Measurements from ENCODE around the gene WASHC3.

WASHC3 gene

DNA sequence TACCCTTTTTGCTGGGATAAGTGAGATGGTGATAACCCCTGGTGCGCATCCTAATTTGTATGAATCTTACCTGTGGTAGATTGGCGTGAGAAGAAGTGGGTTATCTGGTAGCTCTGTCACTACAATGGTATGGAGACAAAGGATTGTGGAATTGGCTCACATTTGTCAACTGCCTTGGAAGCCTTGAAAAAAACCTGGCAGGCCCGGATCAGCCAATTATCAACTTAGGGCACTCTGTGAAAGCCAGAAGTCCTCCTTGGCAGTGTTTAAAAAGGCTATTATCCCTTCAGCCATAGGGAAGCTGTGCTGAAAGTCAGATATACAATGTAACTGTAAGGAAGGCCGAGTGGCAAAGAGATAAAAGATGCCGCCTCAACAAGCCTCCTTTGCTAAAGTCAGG, 56.5 kb downstream of the WASHC3 start:
- no peak for DNase-seq (ENCODE audit: low read depth, low spot score)
- Histone ChIP-seq H3K27me3 (ENCODE audit: insufficient read depth, insufficient read length) (no peaks in the 10 kb centered on the region), H3K36me3 (ENCODE audit: insufficient read depth, insufficient read length, low read length) (no peaks in the 10 kb centered on the region), H3K4me1 (ENCODE audit: insufficient read depth, insufficient read length) (no peaks in the 10 kb centered on the region), H3K9ac (ENCODE audit: insufficient read length, low read depth) (no peak overlapping the region), H3K4me3 (ENCODE audit: insufficient read length, low read depth) (no peak overlapping the region), H3K9me3 (ENCODE audit: insufficient read depth, low read length) (no peaks in the 10 kb centered on the region)
- TF ChIP-seq ZNF274 (IDR thresholded peaks at IDR 0.05; ENCODE audit: low read depth, low read length) (no peak), SUZ12 (IDR thresholded peaks at IDR 0.05; ENCODE audit: extremely low read depth, insufficient read depth, insufficient read length) (no peak), YY1 (IDR thresholded peaks at IDR 0.05; ENCODE audit: insufficient read depth, insufficient read length) (no peak)

DNA sequence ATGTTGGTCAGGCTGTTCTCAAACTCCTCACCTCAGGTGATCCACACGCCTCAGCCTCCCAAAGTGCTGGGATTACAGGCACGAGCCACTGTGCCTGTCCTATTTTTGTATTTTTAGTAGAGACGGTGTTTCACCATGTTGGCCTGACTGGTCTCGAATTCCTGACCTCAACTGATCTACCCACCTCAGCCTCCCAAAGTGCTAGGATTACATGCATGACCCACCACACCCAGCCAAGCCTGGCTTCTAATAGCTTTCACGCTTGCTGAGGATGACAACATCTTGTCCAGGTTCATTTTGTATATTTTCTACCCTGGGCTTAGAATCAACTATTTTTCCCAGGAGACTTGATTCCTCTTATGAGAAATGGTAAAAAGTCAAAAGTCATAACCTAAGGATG, 64.7 kb downstream of the WASHC3 start:
- DNase-seq (ENCODE audit: low read depth, low spot score) = no peak
- Histone ChIP-seq H3K4me1 (ENCODE audit: insufficient read depth, insufficient read length) (no peaks in the 10 kb centered on the region), H3K36me3 (ENCODE audit: insufficient read depth, insufficient read length, low read length) (no peaks in the 10 kb centered on the region), H3K4me3 (ENCODE audit: insufficient read length, low read depth) (no peak overlapping the region), H3K9me3 (ENCODE audit: insufficient read depth, low read length) (no peaks in the 10 kb centered on the region), H3K27me3 (ENCODE audit: insufficient read depth, insufficient read length) (no peaks in the 10 kb centered on the region), H3K9ac (ENCODE audit: insufficient read length, low read depth) (no peak overlapping the region)
- TF ChIP-seq YY1 (IDR thresholded peaks at IDR 0.05; ENCODE audit: insufficient read depth, insufficient read length) (no peak), SUZ12 (IDR thresholded peaks at IDR 0.05; ENCODE audit: extremely low read depth, insufficient read depth, insufficient read length) (no peak), ZNF274 (IDR thresholded peaks at IDR 0.05; ENCODE audit: low read depth, low read length) (no peak)

DNA sequence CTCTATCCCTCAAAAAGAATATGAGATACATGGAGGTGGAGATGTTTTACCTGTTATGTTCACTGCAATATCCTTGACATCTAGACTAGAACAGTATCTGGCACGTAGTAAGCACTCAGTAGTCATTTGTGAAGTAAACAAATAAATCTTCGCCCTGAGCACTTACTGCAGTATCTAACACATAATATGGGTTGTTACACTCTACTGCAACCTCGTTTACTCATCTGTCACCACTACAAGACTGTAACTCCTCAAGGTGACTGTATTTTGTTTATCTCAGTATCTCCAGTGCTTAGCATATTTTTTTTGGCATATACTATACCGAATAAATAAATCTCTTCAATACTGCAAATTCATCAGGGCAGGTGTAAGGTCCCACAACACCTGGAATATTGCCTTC, 66.1 kb downstream of the WASHC3 start:
- H3K4me3 ChIP-seq (ENCODE audit: insufficient read length, low read depth) = no peak overlapping the region
- H3K27me3 ChIP-seq (ENCODE audit: insufficient read depth, insufficient read length) = no peaks in the 10 kb centered on the region
- DNase-seq (ENCODE audit: low read depth, low spot score) = no peak
- TF ChIP-seq ZNF274 (IDR thresholded peaks at IDR 0.05; ENCODE audit: low read depth, low read length) (no peak), YY1 (IDR thresholded peaks at IDR 0.05; ENCODE audit: insufficient read depth, insufficient read length) (no peak), SUZ12 (IDR thresholded peaks at IDR 0.05; ENCODE audit: extremely low read depth, insufficient read depth, insufficient read length) (no peak)
- no peaks in the 10 kb centered on the region for H3K4me1 ChIP-seq (ENCODE audit: insufficient read depth, insufficient read length)
- no peaks in the 10 kb centered on the region for H3K36me3 ChIP-seq (ENCODE audit: insufficient read depth, insufficient read length, low read length)
- no peak overlapping the region for H3K9ac ChIP-seq (ENCODE audit: insufficient read length, low read depth)
- H3K9me3 ChIP-seq (ENCODE audit: insufficient read depth, low read length) = no peaks in the 10 kb centered on the region

DNA sequence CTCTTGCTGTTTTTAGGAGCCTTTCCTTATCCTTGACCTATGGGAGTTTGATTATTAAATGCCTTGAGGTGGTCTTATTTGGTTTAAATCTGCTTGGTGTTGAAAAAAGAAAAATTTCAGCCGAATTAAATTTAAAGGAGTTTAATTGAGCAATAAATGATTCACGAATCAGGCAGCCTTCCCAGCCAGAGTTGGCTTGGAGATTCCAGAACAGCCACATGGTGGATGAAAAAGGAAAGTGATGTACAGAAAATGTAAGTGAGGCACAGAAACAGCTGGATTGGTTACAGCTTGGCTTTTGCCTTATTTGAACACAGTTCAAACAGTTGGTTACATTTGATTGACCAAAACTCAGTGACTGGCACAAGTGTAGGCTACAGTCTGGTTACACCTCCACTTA, 69.7 kb downstream of the WASHC3 start:
- Histone ChIP-seq H3K4me1 (ENCODE audit: insufficient read depth, insufficient read length) (no peaks in the 10 kb centered on the region), H3K9me3 (ENCODE audit: insufficient read depth, low read length) (no peaks in the 10 kb centered on the region), H3K9ac (ENCODE audit: insufficient read length, low read depth) (no peak overlapping the region), H3K4me3 (ENCODE audit: insufficient read length, low read depth) (no peak overlapping the region), H3K36me3 (ENCODE audit: insufficient read depth, insufficient read length, low read length) (no peaks in the 10 kb centered on the region), H3K27me3 (ENCODE audit: insufficient read depth, insufficient read length) (no peaks in the 10 kb centered on the region)
- DNase-seq (ENCODE audit: low read depth, low spot score) = no peak
- TF ChIP-seq YY1 (IDR thresholded peaks at IDR 0.05; ENCODE audit: insufficient read depth, insufficient read length) (no peak), SUZ12 (IDR thresholded peaks at IDR 0.05; ENCODE audit: extremely low read depth, insufficient read depth, insufficient read length) (no peak), ZNF274 (IDR thresholded peaks at IDR 0.05; ENCODE audit: low read depth, low read length) (no peak)

DNA sequence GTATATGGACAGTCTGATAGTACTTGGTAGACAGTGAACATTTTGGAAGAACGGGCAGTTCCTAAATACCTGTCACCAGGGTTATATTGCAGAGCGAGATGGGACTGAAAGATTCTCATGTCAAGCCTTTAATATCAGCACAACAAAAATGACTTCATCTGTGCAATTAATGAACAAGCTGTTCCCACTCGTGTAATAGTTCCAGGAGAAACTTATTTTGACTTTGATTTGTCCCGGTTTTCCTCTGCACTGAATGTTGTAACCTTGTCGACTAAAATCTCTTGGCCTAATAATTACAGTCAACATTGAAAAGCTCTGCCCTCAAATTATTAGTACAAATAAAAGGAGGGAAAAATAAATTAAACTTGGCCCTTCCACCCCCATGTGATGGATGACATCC, 79.5 kb downstream of the WASHC3 start:
- no peaks in the 10 kb centered on the region for H3K27me3 ChIP-seq (ENCODE audit: insufficient read depth, insufficient read length)
- no peaks in the 10 kb centered on the region for H3K9me3 ChIP-seq (ENCODE audit: insufficient read depth, low read length)
- H3K4me3 ChIP-seq (ENCODE audit: insufficient read length, low read depth) = no peak overlapping the region
- TF ChIP-seq YY1 (IDR thresholded peaks at IDR 0.05; ENCODE audit: insufficient read depth, insufficient read length) (no peak), ZNF274 (IDR thresholded peaks at IDR 0.05; ENCODE audit: low read depth, low read length) (no peak), SUZ12 (IDR thresholded peaks at IDR 0.05; ENCODE audit: extremely low read depth, insufficient read depth, insufficient read length) (no peak)
- H3K36me3 ChIP-seq (ENCODE audit: insufficient read depth, insufficient read length, low read length) = no peaks in the 10 kb centered on the region
- DNase-seq (ENCODE audit: low read depth, low spot score) = no peak
- H3K9ac ChIP-seq (ENCODE audit: insufficient read length, low read depth) = no peak overlapping the region
- H3K4me1 ChIP-seq (ENCODE audit: insufficient read depth, insufficient read length) = no peaks in the 10 kb centered on the region

DNA sequence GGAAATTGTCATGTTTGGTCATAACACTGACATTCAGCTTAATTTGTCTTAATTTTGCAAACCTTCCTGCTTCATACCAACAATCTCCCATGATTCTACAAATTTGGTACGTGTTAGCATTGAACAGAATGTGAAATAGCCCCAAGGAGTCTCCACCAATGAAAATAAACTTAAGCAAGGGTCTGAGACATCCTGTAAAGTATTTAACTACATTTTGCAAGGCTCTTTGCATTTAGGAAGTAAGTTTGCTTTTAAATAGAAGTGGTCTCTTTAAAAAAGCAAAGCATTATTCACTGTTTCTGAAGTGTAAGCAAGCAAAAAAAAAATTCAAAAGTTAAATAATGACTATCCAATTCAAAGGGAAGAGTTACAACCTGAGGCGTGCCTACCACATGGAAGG, 79.9 kb downstream of the WASHC3 start:
- H3K4me1 ChIP-seq (ENCODE audit: insufficient read depth, insufficient read length) = no peaks in the 10 kb centered on the region
- H3K27me3 ChIP-seq (ENCODE audit: insufficient read depth, insufficient read length) = no peaks in the 10 kb centered on the region
- no peak for DNase-seq (ENCODE audit: low read depth, low spot score)
- no peak overlapping the region for H3K4me3 ChIP-seq (ENCODE audit: insufficient read length, low read depth)
- TF ChIP-seq SUZ12 (IDR thresholded peaks at IDR 0.05; ENCODE audit: extremely low read depth, insufficient read depth, insufficient read length) (no peak), ZNF274 (IDR thresholded peaks at IDR 0.05; ENCODE audit: low read depth, low read length) (no peak), YY1 (IDR thresholded peaks at IDR 0.05; ENCODE audit: insufficient read depth, insufficient read length) (no peak)
- H3K9me3 ChIP-seq (ENCODE audit: insufficient read depth, low read length) = no peaks in the 10 kb centered on the region
- no peak overlapping the region for H3K9ac ChIP-seq (ENCODE audit: insufficient read length, low read depth)
- H3K36me3 ChIP-seq (ENCODE audit: insufficient read depth, insufficient read length, low read length) = no peaks in the 10 kb centered on the region

DNA sequence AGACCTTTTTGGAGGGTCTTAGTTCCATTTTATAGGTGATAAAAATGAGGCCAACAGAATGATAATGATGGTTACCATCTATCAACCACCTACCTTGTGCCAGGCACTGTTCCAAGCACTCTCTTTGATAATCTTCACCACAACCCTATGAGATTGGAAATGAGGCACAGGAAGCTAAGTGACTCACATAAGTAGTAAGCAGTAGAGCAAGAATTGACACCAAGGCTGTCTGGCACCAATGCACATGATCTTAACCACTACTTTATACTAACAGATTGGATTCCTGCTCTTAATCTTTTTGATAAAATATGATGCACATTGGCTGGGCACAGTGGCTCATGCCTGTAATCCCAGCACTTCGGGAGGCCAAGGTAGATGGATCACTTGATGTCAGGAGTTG, 93.0 kb downstream of the WASHC3 start:
- H3K36me3 ChIP-seq (ENCODE audit: insufficient read depth, insufficient read length, low read length) = no peaks in the 10 kb centered on the region
- H3K4me3 ChIP-seq (ENCODE audit: insufficient read length, low read depth) = no peak overlapping the region
- no peaks in the 10 kb centered on the region for H3K9me3 ChIP-seq (ENCODE audit: insufficient read depth, low read length)
- no peaks in the 10 kb centered on the region for H3K27me3 ChIP-seq (ENCODE audit: insufficient read depth, insufficient read length)
- no peak overlapping the region for H3K9ac ChIP-seq (ENCODE audit: insufficient read length, low read depth)
- DNase-seq (ENCODE audit: low read depth, low spot score) = no peak
- TF ChIP-seq ZNF274 (IDR thresholded peaks at IDR 0.05; ENCODE audit: low read depth, low read length) (no peak), SUZ12 (IDR thresholded peaks at IDR 0.05; ENCODE audit: extremely low read depth, insufficient read depth, insufficient read length) (no peak), YY1 (IDR thresholded peaks at IDR 0.05; ENCODE audit: insufficient read depth, insufficient read length) (no peak)
- no peaks in the 10 kb centered on the region for H3K4me1 ChIP-seq (ENCODE audit: insufficient read depth, insufficient read length)

DNA sequence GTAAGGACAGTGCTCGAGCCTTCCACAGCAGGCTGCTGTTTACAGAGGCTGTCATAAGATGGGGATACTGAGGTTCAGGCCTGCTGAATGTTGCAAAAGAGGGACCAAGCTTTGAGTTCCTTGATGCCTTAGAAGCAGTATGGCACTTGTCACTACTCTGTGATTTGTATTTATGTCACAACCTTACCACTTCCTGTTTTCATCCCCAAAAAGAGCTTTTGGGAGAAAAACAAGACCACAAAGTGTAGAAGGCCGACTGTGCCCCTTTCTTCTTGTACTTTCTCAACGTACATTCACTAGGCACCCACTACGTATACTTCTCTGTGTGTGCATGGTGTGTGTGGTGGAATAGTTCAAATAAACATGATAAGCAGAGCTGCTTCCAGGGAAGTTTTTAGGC, 94.3 kb downstream of the WASHC3 start:
- H3K4me3 ChIP-seq (ENCODE audit: insufficient read length, low read depth) = no peak overlapping the region
- no peaks in the 10 kb centered on the region for H3K36me3 ChIP-seq (ENCODE audit: insufficient read depth, insufficient read length, low read length)
- H3K4me1 ChIP-seq (ENCODE audit: insufficient read depth, insufficient read length) = no peaks in the 10 kb centered on the region
- TF ChIP-seq ZNF274 (IDR thresholded peaks at IDR 0.05; ENCODE audit: low read depth, low read length) = no peak
- TF ChIP-seq SUZ12 (IDR thresholded peaks at IDR 0.05; ENCODE audit: extremely low read depth, insufficient read depth, insufficient read length) = no peak
- TF ChIP-seq YY1 (IDR thresholded peaks at IDR 0.05; ENCODE audit: insufficient read depth, insufficient read length) = no peak
- H3K27me3 ChIP-seq (ENCODE audit: insufficient read depth, insufficient read length) = no peaks in the 10 kb centered on the region
- DNase-seq (ENCODE audit: low read depth, low spot score) = no peak
- no peaks in the 10 kb centered on the region for H3K9me3 ChIP-seq (ENCODE audit: insufficient read depth, low read length)
- H3K9ac ChIP-seq (ENCODE audit: insufficient read length, low read depth) = no peak overlapping the region
